GM23338 (cell line): Measurements from ENCODE around the gene EID2. TPM values are rescaled to one million over a fixed set of nuclear protein-coding genes. Genes with fewer than 3 reads are reported as not detected.

Experiments
- ATAC-seq: fragments of 200-7000 bp; cut with Tn5 transposase; 3 replicates; pipeline ENCODE4 v1.9.1; 2020
- DNase-seq: peaks from one replicate; pipeline ENCODE4 v3.0.0-alpha.2; 2015; ENCODE audit warnings: low spot score
- H2AFZ ChIP-seq: fragments of 200-600 bp; sonication (generic); 2 replicates; pipeline ENCODE4 v1.8.0; 2016; ENCODE audit warnings: antibody characterized with exemption, mild to moderate bottlenecking, moderate library complexity
- H3F3A ChIP-seq: fragments of 200-600 bp; sonication (generic); replicated peaks from 2 replicates; pipeline ENCODE4 v1.8.0; 2017; ENCODE audit warnings: antibody characterized with exemption, mixed run types, low read depth
- H3K27ac ChIP-seq: fragments of 200-600 bp; sonication (generic); 2 replicates; pipeline ENCODE4 v1.6.1; 2016; ENCODE audit warnings: low read depth
- H3K27me3 ChIP-seq: fragments of 200-600 bp; sonication (generic); 2 replicates; pipeline ENCODE4 v1.8.0; 2016; ENCODE audit warnings: mild to moderate bottlenecking, mixed run types, moderate library complexity; ENCODE audit not compliant: insufficient read depth
- H3K36me3 ChIP-seq: fragments of 200-600 bp; sonication (generic); 2 replicates; pipeline ENCODE4 v1.8.0; 2016; ENCODE audit warnings: mild to moderate bottlenecking; ENCODE audit not compliant: insufficient read depth
- H3K4me1 ChIP-seq: fragments of 200-600 bp; sonication (generic); 2 replicates; pipeline ENCODE4 v1.8.0; 2016; ENCODE audit warnings: mild to moderate bottlenecking, moderate library complexity; ENCODE audit not compliant: insufficient read depth
- H3K4me2 ChIP-seq: fragments of 200-600 bp; sonication (generic); 2 replicates; pipeline ENCODE4 v1.7.1; 2017; ENCODE audit warnings: mixed run types
- H3K4me3 ChIP-seq: fragments of 200-600 bp; sonication (generic); 2 replicates; pipeline ENCODE4 v1.6.1; 2016; ENCODE audit warnings: mixed run types
- H3K79me2 ChIP-seq: fragments of 200-600 bp; sonication (generic); replicated peaks from 2 replicates; pipeline ENCODE4 v1.8.0; 2017; ENCODE audit warnings: mild to moderate bottlenecking; ENCODE audit not compliant: insufficient read depth
- H3K9me2 ChIP-seq: fragments of 200-600 bp; sonication (generic); 2 replicates; pipeline ENCODE4 v1.8.0; 2017; ENCODE audit not compliant: insufficient read depth
- H4K20me1 ChIP-seq: fragments of 200-600 bp; sonication (generic); replicated peaks from 2 replicates; pipeline ENCODE4 v1.8.0; 2017; ENCODE audit warnings: mild to moderate bottlenecking; ENCODE audit not compliant: insufficient read depth
- H3K27ac Mint-ChIP-seq: 2 replicates; pipeline ENCODE4 v1.8.0; 2020; ENCODE audit warnings: inconsistent platforms, mild to moderate bottlenecking, moderate library complexity, mixed read lengths
- H3K27me3 Mint-ChIP-seq: 3 replicates; pipeline ENCODE4 v1.8.0; 2022; ENCODE audit warnings: low read depth, mild to moderate bottlenecking, moderate library complexity, mixed read lengths, inconsistent platforms; ENCODE audit not compliant: insufficient read depth, poor library complexity
- H3K36me3 Mint-ChIP-seq: 3 replicates; pipeline ENCODE4 v1.8.0; 2021; ENCODE audit warnings: low read depth, mild to moderate bottlenecking, inconsistent platforms, moderate library complexity, mixed read lengths
- H3K4me1 Mint-ChIP-seq: 3 replicates; pipeline ENCODE4 v1.8.0; 2020; ENCODE audit warnings: mild to moderate bottlenecking, inconsistent platforms, mixed read lengths
- H3K4me3 Mint-ChIP-seq: 3 replicates; pipeline ENCODE4 v1.8.0; 2021; ENCODE audit warnings: moderate library complexity, mild to moderate bottlenecking, inconsistent platforms, mixed read lengths
- H3K9me3 Mint-ChIP-seq: 3 replicates; pipeline ENCODE4 v1.8.0; 2020; ENCODE audit warnings: moderate library complexity, mild to moderate bottlenecking, inconsistent platforms, mixed read lengths
- CREB1 ChIP-seq: fragments of 250-450 bp; sonication (Bioruptor Pico); IDR thresholded peaks from 2 replicates; pipeline ENCODE4 v1.5.0; 2020; ENCODE audit warnings: low read depth, mild to moderate bottlenecking, moderate library complexity
- EZH2 ChIP-seq: fragments of 200-600 bp; sonication (generic); IDR thresholded peaks from one replicate; pipeline ENCODE4 v1.8.0; 2017; ENCODE audit warnings: antibody characterized with exemption, mild to moderate bottlenecking, low read depth; ENCODE audit not compliant: unreplicated experiment
- EZH2phosphoT487 ChIP-seq: fragments of 200-600 bp; sonication (generic); IDR thresholded peaks from one replicate; pipeline ENCODE4 v1.8.1; 2018; ENCODE audit warnings: antibody characterized with exemption; ENCODE audit not compliant: unreplicated experiment
- JUNB ChIP-seq: IDR thresholded peaks from one replicate; pipeline ENCODE4 v1.6.1; 2016; ENCODE audit warnings: antibody characterized with exemption; ENCODE audit not compliant: unreplicated experiment
- NANOG ChIP-seq: IDR thresholded peaks from 2 replicates; pipeline ENCODE4 v1.6.1; 2016; ENCODE audit warnings: antibody characterized with exemption, borderline replicate concordance
- POLR2AphosphoS5 ChIP-seq: IDR thresholded peaks from 2 replicates; pipeline ENCODE4 v1.6.1; 2016; ENCODE audit warnings: antibody characterized with exemption, low read depth
- STAT1 ChIP-seq: IDR thresholded peaks from one replicate; pipeline ENCODE4 v1.6.1; 2016; ENCODE audit warnings: antibody characterized with exemption; ENCODE audit not compliant: unreplicated experiment
- ZNF114 ChIP-seq: fragments of 250-450 bp; sonication (Bioruptor Pico); IDR thresholded peaks from 2 replicates; pipeline ENCODE4 v1.5.0; 2020; ENCODE audit warnings: mild to moderate bottlenecking, moderate library complexity
- ZNF331 ChIP-seq: fragments of 250-450 bp; sonication (Bioruptor Pico); IDR thresholded peaks from 2 replicates; pipeline ENCODE4 v1.5.0; 2020; ENCODE audit warnings: low read depth, mild to moderate bottlenecking, moderate library complexity
- polyA plus RNA-seq: library from polyadenylated mRNA; unstranded; fragments of >200 nt; fragmentation: Nextera tagmentation; extraction: Ambion mirVana; gene quantifications from 2 replicates; pipeline ENCODE4 v1.2.1, GENCODE V29; 2016
- total RNA-seq: library from RNA; depleted of rRNA; stranded (reverse); fragments of >200 nt; shearing (Covaris generic); gene quantifications from 2 replicates; pipeline ENCODE4 v1.2.3, GENCODE V29; 2014
- TF ChIP-seq, protein P1 (sequence below), 2 experiments: fragments of 200-600 bp in 1 of 2; sonication (generic) in 1 of 2; conservative IDR thresholded peaks; 2 replicates each; pipeline versions ENCODE4 v1.5.1 to v1.6.1; 2016 to 2017; ENCODE audit warnings: antibody characterized with exemption in 2 of 2, low read depth in 2 of 2, mild to moderate bottlenecking in 2 of 2, moderate library complexity in 1 of 2
- TF ChIP-seq, protein P2 (sequence below): fragments of 250-450 bp; sonication (Bioruptor Pico); IDR thresholded peaks from 2 replicates; pipeline ENCODE4 v1.5.0; 2020; ENCODE audit warnings: mild to moderate bottlenecking, moderate library complexity
- TF ChIP-seq, protein P3 (sequence below): IDR thresholded peaks from 2 replicates; pipeline ENCODE4 v1.6.1; 2016; ENCODE audit warnings: antibody characterized with exemption
- TF ChIP-seq, protein P4 (sequence below): IDR thresholded peaks from one replicate; pipeline ENCODE4 v1.6.1; 2018; ENCODE audit warnings: antibody characterized with exemption; ENCODE audit not compliant: unreplicated experiment

Gene EID2
- total and polyA plus RNA-seq, 2 experiments from 2014 or later: 24.4 to 25.2 TPM

DNA sequence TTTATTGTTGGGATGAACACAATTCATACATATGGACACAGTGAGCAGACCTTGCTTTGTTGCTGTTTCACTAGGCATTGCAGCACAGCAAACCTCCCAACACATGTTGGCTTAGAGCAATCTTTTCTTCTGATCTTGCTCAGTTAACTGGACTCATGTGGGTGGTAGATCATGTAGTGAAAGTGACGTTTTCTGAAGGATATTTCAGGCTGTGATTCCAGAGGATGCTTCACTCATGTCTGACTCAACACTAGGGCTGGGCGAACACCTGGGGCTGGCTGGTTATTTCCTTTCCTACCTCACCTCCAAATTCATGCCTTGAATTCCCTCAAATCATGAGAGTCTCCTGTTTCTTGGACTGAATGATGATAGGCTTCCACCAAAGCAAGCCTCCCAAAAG lies 48.1 kb upstream of the EID2 start:
- H3K4me3 Mint-ChIP-seq: no peak overlapping the region
- no peaks in the 10 kb centered on the region for H3K9me3 Mint-ChIP-seq
- DNase-seq (no peak), ATAC-seq (no peak)
- H3K36me3 Mint-ChIP-seq: no peaks in the 10 kb centered on the region
- H2AFZ ChIP-seq: no peak overlapping the region
- no peaks in the 10 kb centered on the region for H3K9me2 ChIP-seq
- no peak overlapping the region for H3K4me3 ChIP-seq
- TF ChIP-seq JUNB (no peak), ZNF114 (CRISPR knock-in tag) (no peak), EZH2 (no peak), POLR2AphosphoS5 (no peak), CREB1 (CRISPR knock-in tag) (no peak), STAT1 (no peak), EZH2phosphoT487 (no peak), NANOG (no peak), ZNF331 (CRISPR knock-in tag) (no peak)
- TF ChIP-seq, protein P1, sequence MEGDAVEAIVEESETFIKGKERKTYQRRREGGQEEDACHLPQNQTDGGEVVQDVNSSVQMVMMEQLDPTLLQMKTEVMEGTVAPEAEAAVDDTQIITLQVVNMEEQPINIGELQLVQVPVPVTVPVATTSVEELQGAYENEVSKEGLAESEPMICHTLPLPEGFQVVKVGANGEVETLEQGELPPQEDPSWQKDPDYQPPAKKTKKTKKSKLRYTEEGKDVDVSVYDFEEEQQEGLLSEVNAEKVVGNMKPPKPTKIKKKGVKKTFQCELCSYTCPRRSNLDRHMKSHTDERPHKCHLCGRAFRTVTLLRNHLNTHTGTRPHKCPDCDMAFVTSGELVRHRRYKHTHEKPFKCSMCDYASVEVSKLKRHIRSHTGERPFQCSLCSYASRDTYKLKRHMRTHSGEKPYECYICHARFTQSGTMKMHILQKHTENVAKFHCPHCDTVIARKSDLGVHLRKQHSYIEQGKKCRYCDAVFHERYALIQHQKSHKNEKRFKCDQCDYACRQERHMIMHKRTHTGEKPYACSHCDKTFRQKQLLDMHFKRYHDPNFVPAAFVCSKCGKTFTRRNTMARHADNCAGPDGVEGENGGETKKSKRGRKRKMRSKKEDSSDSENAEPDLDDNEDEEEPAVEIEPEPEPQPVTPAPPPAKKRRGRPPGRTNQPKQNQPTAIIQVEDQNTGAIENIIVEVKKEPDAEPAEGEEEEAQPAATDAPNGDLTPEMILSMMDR (conservative IDR thresholded peaks at IDR 0.05; ENCODE audit: low read depth in 2 of 2): no peak
- TF ChIP-seq, protein P2, sequence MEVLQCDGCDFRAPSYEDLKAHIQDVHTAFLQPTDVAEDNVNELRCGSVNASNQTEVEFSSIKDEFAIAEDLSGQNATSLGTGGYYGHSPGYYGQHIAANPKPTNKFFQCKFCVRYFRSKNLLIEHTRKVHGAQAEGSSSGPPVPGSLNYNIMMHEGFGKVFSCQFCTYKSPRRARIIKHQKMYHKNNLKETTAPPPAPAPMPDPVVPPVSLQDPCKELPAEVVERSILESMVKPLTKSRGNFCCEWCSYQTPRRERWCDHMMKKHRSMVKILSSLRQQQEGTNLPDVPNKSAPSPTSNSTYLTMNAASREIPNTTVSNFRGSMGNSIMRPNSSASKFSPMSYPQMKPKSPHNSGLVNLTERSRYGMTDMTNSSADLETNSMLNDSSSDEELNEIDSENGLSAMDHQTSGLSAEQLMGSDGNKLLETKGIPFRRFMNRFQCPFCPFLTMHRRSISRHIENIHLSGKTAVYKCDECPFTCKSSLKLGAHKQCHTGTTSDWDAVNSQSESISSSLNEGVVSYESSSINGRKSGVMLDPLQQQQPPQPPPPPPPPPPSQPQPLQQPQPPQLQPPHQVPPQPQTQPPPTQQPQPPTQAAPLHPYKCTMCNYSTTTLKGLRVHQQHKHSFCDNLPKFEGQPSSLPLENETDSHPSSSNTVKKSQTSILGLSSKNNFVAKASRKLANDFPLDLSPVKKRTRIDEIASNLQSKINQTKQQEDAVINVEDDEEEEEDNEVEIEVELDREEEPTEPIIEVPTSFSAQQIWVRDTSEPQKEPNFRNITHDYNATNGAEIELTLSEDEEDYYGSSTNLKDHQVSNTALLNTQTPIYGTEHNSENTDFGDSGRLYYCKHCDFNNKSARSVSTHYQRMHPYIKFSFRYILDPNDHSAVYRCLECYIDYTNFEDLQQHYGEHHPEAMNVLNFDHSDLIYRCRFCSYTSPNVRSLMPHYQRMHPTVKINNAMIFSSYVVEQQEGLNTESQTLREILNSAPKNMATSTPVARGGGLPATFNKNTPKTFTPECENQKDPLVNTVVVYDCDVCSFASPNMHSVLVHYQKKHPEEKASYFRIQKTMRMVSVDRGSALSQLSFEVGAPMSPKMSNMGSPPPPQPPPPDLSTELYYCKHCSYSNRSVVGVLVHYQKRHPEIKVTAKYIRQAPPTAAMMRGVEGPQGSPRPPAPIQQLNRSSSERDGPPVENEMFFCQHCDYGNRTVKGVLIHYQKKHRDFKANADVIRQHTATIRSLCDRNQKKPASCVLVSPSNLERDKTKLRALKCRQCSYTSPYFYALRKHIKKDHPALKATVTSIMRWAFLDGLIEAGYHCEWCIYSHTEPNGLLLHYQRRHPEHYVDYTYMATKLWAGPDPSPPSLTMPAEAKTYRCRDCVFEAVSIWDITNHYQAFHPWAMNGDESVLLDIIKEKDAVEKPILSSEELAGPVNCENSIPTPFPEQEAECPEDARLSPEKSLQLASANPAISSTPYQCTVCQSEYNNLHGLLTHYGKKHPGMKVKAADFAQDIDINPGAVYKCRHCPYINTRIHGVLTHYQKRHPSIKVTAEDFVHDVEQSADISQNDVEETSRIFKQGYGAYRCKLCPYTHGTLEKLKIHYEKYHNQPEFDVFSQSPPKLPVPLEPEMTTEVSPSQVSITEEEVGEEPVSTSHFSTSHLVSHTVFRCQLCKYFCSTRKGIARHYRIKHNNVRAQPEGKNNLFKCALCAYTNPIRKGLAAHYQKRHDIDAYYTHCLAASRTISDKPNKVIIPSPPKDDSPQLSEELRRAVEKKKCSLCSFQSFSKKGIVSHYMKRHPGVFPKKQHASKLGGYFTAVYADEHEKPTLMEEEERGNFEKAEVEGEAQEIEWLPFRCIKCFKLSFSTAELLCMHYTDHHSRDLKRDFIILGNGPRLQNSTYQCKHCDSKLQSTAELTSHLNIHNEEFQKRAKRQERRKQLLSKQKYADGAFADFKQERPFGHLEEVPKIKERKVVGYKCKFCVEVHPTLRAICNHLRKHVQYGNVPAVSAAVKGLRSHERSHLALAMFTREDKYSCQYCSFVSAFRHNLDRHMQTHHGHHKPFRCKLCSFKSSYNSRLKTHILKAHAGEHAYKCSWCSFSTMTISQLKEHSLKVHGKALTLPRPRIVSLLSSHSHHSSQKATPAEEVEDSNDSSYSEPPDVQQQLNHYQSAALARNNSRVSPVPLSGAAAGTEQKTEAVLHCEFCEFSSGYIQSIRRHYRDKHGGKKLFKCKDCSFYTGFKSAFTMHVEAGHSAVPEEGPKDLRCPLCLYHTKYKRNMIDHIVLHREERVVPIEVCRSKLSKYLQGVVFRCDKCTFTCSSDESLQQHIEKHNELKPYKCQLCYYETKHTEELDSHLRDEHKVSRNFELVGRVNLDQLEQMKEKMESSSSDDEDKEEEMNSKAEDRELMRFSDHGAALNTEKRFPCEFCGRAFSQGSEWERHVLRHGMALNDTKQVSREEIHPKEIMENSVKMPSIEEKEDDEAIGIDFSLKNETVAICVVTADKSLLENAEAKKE (CRISPR knock-in tag): no peak
- TF ChIP-seq, protein P3, sequence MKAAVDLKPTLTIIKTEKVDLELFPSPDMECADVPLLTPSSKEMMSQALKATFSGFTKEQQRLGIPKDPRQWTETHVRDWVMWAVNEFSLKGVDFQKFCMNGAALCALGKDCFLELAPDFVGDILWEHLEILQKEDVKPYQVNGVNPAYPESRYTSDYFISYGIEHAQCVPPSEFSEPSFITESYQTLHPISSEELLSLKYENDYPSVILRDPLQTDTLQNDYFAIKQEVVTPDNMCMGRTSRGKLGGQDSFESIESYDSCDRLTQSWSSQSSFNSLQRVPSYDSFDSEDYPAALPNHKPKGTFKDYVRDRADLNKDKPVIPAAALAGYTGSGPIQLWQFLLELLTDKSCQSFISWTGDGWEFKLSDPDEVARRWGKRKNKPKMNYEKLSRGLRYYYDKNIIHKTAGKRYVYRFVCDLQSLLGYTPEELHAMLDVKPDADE: no peak
- TF ChIP-seq, protein P4, sequence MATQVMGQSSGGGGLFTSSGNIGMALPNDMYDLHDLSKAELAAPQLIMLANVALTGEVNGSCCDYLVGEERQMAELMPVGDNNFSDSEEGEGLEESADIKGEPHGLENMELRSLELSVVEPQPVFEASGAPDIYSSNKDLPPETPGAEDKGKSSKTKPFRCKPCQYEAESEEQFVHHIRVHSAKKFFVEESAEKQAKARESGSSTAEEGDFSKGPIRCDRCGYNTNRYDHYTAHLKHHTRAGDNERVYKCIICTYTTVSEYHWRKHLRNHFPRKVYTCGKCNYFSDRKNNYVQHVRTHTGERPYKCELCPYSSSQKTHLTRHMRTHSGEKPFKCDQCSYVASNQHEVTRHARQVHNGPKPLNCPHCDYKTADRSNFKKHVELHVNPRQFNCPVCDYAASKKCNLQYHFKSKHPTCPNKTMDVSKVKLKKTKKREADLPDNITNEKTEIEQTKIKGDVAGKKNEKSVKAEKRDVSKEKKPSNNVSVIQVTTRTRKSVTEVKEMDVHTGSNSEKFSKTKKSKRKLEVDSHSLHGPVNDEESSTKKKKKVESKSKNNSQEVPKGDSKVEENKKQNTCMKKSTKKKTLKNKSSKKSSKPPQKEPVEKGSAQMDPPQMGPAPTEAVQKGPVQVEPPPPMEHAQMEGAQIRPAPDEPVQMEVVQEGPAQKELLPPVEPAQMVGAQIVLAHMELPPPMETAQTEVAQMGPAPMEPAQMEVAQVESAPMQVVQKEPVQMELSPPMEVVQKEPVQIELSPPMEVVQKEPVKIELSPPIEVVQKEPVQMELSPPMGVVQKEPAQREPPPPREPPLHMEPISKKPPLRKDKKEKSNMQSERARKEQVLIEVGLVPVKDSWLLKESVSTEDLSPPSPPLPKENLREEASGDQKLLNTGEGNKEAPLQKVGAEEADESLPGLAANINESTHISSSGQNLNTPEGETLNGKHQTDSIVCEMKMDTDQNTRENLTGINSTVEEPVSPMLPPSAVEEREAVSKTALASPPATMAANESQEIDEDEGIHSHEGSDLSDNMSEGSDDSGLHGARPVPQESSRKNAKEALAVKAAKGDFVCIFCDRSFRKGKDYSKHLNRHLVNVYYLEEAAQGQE: no peak
- no peaks in the 10 kb centered on the region for H3F3A ChIP-seq
- H3K36me3 ChIP-seq: no peaks in the 10 kb centered on the region
- H3K4me2 ChIP-seq: no peak overlapping the region
- H3K4me1 Mint-ChIP-seq: no peaks in the 10 kb centered on the region
- H3K27me3 ChIP-seq: 0 out of 2 replicates have a peak, but pooled peaks cover 4% of the 10 kb centered on the region
- H4K20me1 ChIP-seq: no peaks in the 10 kb centered on the region
- peaks cover 5% of the 10 kb centered on the region for H3K27me3 Mint-ChIP-seq
- no peaks in the 10 kb centered on the region for H3K79me2 ChIP-seq
- H3K27ac Mint-ChIP-seq: no peak overlapping the region
- no peaks in the 10 kb centered on the region for H3K4me1 ChIP-seq
- no peak overlapping the region for H3K27ac ChIP-seq
